HG02571 (cell line): ENCODE results near the gene THBS1.

Experiments
- ATAC-seq: cut with Tn5 transposase; IDR thresholded peaks from one replicate; pipeline ENCODE4 v1.9.1; 2021; ENCODE audit warnings: mild to moderate bottlenecking, moderate library complexity; ENCODE audit not compliant: unreplicated experiment

The THBS1 gene

DNA sequence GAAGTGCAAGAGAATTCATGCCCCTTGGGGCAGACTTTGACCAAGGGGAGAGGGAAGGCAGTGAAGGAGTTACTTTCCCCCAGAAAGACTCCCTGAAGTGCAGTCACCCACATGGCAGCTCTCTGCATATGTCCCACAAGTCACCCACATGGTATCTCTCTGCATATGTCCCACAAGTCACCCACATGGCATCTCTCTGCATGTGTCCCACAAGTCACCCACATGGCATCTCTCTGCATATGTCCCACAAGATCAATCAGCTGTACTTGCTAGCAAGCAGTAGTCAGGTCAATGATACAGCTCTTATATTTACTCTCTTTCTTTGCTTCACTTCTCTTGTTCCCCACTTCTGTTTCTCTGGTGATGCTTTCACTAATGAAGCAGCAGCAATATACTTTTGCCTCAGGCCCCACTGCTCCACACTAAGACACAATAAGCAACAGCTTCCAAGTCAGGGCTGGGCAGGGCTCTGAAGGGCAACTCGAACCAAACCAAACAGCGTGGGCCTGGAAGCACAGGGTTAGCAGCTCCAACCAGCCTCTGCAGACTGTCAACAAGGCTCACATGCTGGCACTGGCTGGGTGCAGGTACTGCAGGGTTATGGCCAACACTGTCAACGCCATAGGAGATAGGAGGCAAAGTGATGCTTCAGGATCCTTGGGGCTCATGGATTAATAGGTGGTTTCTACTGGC lies 46.7 kb downstream of the THBS1 start:
- ATAC-seq = no peak

DNA sequence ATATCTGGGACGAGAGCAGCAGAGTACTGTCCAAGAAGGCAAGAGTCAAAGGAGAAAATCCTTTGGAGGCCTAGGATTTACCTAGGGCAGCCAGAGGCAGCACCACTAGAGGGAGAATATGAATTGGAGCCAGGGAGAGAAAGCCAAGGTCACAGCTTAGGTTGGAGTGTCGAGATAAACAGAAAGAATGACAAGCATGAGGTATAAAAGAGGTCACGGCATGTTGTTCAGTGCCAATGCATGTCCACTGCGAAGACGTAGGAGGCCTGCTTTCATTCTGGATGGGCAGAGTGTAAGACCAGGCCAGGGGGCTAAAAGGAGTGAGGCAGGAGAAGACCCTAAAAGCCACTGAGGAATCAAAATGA lies 47.2 kb downstream of the THBS1 start:
- no peak for ATAC-seq

DNA sequence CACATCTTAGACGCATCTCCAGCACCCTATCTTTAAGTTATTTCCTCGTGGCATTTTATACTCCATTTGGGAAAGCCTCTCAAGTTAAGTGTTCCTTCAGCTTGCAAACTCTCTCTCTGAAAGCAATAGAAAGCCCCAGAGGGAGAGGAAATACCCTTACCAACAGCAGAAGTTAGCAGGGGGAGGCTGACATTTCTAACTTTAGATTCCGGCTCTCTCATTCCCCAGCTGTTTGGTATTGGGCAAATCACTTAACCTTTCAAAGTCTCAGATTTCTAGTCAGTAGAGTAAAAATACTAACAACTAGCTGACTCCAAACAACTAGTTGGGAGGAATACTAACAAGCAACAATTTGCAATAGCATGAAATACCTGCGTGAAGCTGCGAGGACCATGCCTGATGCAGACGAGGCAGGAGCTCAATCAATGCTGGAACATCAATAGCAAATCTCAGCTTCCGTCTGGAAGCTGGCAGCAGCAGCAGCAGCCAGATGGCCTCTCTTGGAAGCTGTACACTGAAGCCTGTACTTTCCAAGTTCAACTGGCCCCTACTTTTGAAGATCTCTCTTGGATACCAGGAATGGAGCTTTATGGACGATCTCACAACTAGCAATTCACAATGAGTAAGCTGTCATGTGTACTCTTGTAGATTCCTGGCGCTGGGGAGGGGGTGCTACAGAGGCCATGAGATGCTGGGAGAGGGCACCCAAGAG lies 47.8 kb downstream of the THBS1 start:
- ATAC-seq = no peak

DNA sequence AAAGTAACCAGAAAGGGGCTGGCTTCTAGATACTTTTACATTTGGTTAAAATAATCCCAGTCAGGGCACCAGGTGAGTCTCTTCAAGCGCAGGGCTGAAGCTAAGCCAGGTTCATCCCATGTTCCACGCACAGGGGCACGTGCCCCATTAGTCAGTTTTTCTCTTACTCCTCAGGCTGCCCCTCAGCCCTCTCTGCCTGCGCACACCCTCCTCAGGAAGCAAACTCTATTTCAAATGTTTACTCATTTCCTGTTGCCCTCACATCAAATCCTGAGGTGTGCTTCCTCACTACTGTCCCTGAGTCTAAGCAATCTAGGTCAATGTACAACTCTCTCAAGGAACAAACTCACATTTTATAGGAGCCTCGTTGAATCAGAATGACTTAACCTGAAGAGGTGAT lies 48.5 kb downstream of the THBS1 start:
- ATAC-seq = no peak

DNA sequence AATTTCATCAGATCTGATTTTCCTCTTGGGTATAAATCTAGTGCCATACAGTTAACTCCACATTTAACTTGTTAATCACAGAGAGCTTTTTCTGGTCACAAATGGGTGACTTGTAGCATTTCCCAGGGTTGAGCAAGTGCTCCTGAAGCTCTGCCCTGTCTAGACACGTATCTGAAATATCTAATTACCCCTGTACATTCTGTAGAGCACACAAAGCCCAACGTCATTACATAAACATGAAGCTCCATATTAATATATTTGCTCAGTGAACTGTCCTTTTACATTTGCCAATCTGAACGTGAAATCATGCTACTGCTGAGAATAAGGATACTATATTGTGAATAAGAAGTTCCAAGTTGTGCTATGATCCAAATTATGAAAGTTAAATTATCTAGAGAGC lies 49.0 kb downstream of the THBS1 start:
- no peak for ATAC-seq

DNA sequence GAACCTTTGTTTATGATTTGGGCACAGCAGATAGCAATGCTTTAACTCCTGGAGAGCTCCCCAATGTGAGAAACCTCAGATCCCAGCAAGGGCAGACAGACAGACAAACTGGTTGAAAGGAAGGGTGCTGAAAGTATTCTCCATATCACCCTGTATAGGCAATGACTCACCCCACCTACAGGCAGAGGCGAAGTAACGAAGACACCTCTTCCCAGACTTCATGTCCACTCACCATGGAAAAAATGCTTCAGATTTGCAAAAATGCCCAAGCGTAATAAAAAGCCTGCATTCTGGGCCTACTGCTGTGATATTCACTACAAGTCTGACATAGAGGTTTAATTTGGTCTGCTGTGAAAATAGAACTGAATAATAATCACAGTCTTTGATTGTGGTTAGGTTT lies 50.5 kb downstream of the THBS1 start:
- ATAC-seq = no peak

DNA sequence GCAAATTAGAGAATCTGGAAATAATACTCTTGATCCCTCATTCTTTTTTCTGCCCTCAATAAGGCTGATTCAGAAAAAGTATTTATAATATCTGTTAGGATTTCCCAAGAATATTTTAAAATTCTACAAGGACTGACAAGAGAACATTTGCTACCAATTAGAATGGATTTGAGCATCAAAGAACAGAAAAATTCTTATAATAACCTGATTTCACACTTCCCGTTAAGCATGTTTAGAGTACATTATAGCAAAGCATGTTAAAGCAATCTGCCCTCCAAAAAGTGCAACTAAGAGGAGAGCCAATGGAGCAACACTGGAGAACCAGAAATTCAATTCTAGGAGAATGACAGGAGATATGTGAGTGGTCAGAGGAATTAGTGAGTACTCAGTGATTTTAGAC lies 57.2 kb downstream of the THBS1 start:
- no peak for ATAC-seq

DNA sequence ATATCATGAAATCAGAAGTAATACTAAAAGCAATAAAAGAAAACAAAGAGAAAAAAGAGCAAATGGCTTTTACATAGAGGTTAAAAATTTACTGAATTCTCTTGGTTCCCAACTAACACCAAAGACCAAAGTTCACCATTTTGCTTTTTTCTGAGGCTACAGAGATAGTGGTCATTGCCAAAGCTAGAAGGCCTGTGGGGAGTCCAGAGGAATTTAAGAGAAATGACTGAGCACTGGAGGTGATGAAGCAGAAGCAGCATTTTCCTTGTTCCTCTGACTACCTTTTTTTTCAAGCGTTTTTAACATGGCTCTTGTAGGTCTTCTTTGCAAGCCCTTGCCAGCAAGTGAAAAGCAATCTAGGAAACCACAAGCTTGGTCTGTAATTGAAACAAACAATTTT lies 58.2 kb downstream of the THBS1 start:
- no peak for ATAC-seq

DNA sequence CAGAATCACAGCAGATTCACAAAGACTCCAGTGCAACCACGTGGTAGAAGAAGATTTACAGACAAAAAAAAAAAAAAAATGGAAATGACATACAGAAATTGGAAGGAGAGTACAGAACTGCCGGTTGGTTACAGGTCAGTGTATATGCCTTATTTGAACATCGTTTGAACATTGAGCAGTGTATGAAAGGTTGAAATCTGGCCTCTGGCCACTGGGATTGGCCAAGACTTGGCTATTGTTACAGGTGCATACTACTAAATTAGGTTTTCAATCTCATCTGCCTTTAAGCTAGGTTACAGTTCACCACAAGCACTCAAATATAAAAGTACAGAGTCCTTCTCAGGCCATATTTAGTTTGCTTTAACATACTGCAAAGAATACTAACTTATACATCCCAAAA lies 59.8 kb downstream of the THBS1 start:
- no peak for ATAC-seq

DNA sequence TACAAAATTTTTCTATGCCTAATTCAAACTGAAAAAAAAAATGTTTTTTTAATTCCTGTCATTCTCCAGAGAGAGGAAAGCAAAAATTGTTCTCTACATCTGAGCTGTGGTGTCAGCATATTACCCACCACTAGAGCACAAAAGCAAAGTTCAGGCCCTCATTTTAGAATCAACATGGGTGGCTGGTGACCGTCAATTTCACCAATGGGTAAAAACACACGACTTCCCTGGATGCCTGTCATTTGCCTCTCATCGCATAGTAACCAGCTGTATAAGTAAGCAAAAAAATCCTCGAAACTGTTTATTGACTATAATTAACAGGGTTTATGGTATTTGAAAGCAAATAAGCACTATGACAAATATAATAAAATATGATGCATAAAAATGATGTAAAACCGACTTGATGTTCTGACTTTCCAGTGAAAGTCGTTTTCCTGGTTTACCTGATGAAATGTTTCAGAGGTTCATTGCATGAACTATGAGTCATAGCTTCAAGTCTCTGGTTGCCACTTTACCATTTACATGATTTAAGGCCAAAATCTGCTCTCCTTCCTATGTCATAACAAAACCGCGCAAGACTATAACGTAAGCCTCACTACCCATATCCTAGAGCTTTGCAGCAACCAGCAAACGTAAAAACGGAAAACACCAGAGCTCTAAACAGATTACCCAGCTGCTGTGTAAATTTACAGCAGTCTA lies 60.5 kb downstream of the THBS1 start:
- ATAC-seq = no peak

DNA sequence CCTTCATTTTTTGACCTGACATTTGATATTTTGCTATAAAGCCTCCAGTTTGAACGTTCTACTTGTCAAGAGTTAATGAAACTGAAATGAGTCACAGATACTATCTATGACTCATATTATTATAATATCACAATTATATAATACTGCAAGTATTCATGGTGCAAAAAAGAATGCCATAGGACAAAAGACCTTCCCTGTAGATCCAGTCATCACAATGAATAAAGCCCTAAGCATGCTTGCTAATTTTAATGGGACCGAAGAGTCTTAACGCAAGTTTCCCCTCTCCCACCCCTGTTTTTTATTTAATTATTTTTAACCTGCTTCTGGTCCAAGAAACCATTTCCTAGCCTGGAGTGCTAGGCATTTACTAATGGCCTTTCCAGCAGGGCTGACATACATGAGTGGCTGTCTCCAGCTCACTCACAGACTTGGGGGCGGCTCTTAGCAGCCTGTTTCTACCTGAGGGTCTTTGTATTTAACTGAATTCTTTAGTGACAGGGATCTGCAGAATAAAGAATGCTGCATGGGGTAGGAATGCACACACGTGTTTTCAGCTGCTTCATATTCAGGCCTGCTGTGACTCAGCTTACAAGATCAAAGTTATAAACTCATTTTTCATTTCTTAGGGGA lies 61.2 kb downstream of the THBS1 start:
- no peak for ATAC-seq

DNA sequence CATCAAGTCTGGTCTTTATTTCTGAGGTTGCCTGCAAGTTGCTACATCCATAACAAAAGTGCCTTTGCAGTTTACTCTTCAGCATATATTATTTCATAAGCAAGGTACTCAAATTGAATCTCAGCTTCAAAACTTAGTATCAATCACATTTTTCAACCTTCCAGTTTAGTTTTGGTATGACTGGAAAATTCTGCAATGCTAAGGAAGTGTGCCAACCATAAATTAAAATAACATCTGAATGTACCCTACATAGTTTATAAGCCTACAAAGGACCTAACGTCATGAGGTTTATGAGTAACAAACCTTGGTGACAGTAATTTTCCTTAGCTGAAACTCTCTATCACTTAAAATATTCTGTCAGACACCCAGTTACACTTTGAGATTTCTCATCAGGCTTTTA lies 62.8 kb downstream of the THBS1 start:
- no peak for ATAC-seq

DNA sequence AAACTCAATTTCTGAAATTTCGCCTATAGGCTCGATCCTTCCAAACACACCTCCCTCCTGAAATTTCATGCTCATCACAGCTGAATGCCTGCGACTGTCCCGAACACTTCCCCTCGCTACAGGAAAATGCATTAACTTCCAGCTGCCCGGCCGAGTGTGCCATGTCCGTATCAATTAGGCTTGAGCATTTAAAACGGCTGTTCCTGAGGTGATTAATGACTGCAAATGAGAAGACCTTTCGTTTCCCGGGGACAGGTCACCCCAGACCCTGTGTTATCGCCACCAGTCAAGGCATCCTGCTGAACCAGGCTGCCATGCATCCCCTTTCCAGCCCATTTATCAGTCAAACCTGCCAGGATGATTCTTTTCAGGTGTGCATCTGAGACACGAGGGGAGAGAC lies 63.3 kb downstream of the THBS1 start:
- no peak for ATAC-seq

DNA sequence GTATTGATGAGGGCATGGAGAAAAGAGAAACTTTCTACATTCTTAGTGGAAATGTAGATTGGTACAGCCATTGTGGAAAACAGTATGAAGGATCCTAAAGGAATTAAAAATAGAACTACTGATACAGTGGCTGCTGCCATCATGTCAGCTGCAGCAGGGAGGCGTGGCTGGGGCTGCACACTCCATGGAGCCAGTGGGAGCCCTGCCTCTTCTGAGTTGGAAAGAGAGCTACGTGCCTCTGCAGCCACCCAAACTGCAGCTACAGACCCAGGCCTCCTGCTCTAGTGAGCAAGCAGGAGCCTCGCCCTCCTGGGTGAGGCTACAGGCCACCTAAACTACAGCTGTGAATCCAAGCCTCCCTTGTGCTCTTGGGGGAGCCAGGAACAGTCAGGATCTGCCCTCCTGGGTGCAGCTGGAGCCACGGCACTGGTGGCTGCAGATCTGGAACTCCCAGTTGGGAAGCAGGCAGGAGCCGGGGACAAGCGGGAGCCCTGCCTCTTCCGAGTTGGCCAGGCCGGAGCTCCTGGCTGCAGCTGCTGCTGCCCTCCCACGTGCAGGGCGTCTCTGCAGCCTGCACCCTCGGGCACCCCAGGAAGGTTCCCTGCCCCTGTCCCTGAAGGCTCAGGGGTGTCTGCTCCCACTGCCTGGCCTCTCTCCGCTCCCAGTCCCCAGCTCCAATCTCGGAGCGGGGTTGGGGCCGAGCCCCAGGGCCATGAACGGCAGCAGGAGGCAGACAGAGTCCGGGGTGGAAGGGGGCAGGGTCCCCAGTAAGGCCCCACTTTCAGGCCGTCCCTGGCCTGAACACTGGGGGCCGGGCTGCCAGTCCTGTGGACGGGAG lies 64.5 kb downstream of the THBS1 start:
- ATAC-seq = no peak

DNA sequence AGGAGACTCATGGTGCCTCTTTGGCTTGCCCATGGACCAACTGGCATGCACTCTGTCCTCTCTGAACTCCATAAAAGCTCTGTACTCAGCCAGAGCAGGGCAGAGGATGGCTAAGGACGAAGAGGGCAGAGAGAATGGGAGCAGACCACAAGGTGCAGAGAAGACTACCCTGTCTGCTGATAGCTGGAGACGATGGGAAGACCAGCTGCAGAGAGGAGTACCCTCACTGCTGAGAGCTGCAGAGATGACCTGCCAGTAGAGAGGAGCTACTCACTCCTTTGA lies 65.0 kb downstream of the THBS1 start:
- no peak for ATAC-seq

DNA sequence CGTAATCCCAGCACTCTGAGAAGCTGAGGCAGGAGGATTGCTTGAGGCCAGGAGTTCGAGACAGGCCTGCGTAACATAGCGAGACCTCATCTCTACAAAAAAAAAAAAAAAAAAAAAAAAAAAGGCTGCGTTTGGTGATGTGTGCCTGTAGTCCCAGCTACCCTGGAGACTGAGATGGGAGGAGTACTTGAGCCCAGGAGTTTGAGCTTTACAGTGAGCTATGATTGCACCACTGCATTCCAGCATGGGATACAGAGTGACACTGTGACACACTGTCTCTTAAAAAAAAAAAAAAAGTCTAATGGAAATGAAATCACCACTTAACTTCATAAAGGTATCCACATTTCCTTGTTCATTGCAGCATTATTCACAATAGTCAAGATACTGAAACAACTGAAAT lies 65.5 kb downstream of the THBS1 start:
- ATAC-seq = no peak
